Measurements from ENCODE around the gene CABLES2.

Gene CABLES2

GRCh38 chr20:62405108-62405980, 1.7 kb downstream of the CABLES2 start:
- DNase-seq (ENCODE audit: low read depth, low spot score): no peak

GRCh38 chr20:62404761-62405107, 2.4 kb downstream of the CABLES2 start:
- no peak for DNase-seq (ENCODE audit: low read depth, low spot score)

- no peak for DNase-seq (ENCODE audit: low read depth, low spot score)
Observed at GRCh38 chr20:62404112-62404665, 2.9 kb downstream of the CABLES2 start.

GRCh38 chr20:62403331-62403730, 3.8 kb downstream of the CABLES2 start:
- DNase-seq (ENCODE audit: low read depth, low spot score): no peak

- no peak for DNase-seq (ENCODE audit: low read depth, low spot score)
Observed at GRCh38 chr20:62402456-62403150, 4.5 kb downstream of the CABLES2 start.

GRCh38 chr20:62401331-62401779, 5.7 kb downstream of the CABLES2 start:
- DNase-seq (ENCODE audit: low read depth, low spot score): no peak

- no peak for DNase-seq (ENCODE audit: low read depth, low spot score)
Observed at GRCh38 chr20:62400541-62400940, 6.5 kb downstream of the CABLES2 start.

GRCh38 chr20:62400021-62400420, 7.1 kb downstream of the CABLES2 start:
- no peak for DNase-seq (ENCODE audit: low read depth, low spot score)

- DNase-seq (ENCODE audit: low read depth, low spot score): no peak
Observed at GRCh38 chr20:62398120-62398821, 8.8 kb downstream of the CABLES2 start.

GRCh38 chr20:62396367-62397239, 10.5 kb downstream of the CABLES2 start:
- no peak for DNase-seq (ENCODE audit: low read depth, low spot score)

GRCh38 chr20:62395311-62396242, 11.5 kb downstream of the CABLES2 start:
- DNase-seq (ENCODE audit: low read depth, low spot score): no peak

GRCh38 chr20:62394248-62395245, 12.5 kb downstream of the CABLES2 start:
- DNase-seq (ENCODE audit: low read depth, low spot score): no peak

GRCh38 chr20:62393830-62394229, 13.3 kb downstream of the CABLES2 start:
- no peak for DNase-seq (ENCODE audit: low read depth, low spot score)

- DNase-seq (ENCODE audit: low read depth, low spot score): no peak
Observed at GRCh38 chr20:62393335-62393665, 13.8 kb downstream of the CABLES2 start.

- DNase-seq (ENCODE audit: low read depth, low spot score): no peak
Observed at GRCh38 chr20:62392621-62393334, 14.3 kb downstream of the CABLES2 start.

- no peak for DNase-seq (ENCODE audit: low read depth, low spot score)
Observed at GRCh38 chr20:62392077-62392418, 15.0 kb downstream of the CABLES2 start.

- no peak for DNase-seq (ENCODE audit: low read depth, low spot score)
Observed at GRCh38 chr20:62391165-62392076, 15.7 kb downstream of the CABLES2 start.

All from brain pericyte (primary cell).